Peyer's patch (tissue), 4 donors: ENCODE data around the gene BPI. TPM values are rescaled to one million over a fixed set of nuclear protein-coding genes. Genes with fewer than 3 reads are reported as not detected.

Experiments
- DNase-seq, 3 donors: peaks; one replicate each; pipeline ENCODE4 v3.0.0-alpha.2; 2017 to 2019
- H3K27ac ChIP-seq, 4 donors: fragments of 200-600 bp; sonication (generic); one replicate each; pipeline ENCODE4 v1.5.1; 2016 to 2019
- H3K27me3 ChIP-seq, 2 donors: fragments of 200-600 bp; sonication (generic); one replicate each; pipeline ENCODE4 v1.5.1; 2019
- H3K36me3 ChIP-seq, 3 donors: fragments of 200-600 bp; sonication (generic); one replicate each; pipeline ENCODE4 v1.5.1; 2016 to 2019
- H3K4me1 ChIP-seq, 4 donors: fragments of 200-600 bp; sonication (generic); one replicate each; pipeline ENCODE4 v1.5.1; 2016 to 2019
- H3K4me3 ChIP-seq, 4 donors: fragments of 200-600 bp; sonication (generic); 1 replicate in 3 of 4; 2 replicates in 1 of 4; pipeline ENCODE4 v1.5.1; 2016 to 2019; ENCODE audit warnings: mild to moderate bottlenecking in 1 of 4
- H3K9me3 ChIP-seq, 4 donors: fragments of 200-600 bp; sonication (generic); one replicate each; pipeline ENCODE4 v1.5.1; 2016 to 2019; ENCODE audit warnings: mild to moderate bottlenecking in 1 of 4
- POLR2A ChIP-seq, 2 donors: fragments of 450-650 bp; IDR thresholded peaks; one replicate each; pipeline ENCODE4 v1.5.1; 2017; ENCODE audit warnings: antibody characterized with exemption in 2 of 2, mild to moderate bottlenecking in 2 of 2, moderate library complexity in 2 of 2
- total RNA-seq, 4 donors: library from RNA; depleted of rRNA; stranded (reverse); fragments of >200 nt; gene quantifications; one replicate each; pipeline ENCODE4 v1.1.0, GENCODE V29; 2016
- TF ChIP-seq, protein P1 (sequence below), 6 experiments: fragments of 450-650 bp in 4 of 6; fragments of 200-600 bp in 2 of 6; sonication (generic) in 1 of 6; IDR thresholded peaks; one replicate each; pipeline ENCODE4 v1.5.1; 2017 to 2019; ENCODE audit warnings: antibody characterized with exemption in 6 of 6, mild to moderate bottlenecking in 3 of 6, moderate library complexity in 1 of 6

BPI gene
- total RNA-seq, 4 donors from 2014 or later, result not detected

DNA sequence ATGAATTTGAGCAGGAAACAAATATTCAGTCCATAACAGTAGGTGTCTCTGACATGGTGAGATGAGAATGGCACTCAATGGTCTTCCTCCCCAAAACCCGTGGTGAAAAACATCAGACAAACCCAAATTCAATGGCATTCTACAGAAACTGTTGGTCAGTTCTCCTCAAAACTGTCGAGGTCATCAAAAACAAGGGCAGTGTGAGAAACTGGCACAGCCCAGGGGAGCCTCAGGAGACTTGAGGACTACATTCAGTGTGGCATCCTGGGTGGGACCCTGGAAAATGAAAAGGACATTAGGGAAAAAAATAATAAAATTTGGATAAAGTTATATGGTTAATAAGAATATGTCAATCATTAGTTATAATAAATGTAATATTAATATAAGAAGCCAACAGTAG lies 82.9 kb downstream of the BPI start:
- H3K27ac ChIP-seq, result no peak overlapping the region
- no peak overlapping the region for H3K4me3 ChIP-seq
- H3K4me1 ChIP-seq, result no peaks in the 10 kb centered on the region
- H3K36me3 ChIP-seq, result no peaks in the 10 kb centered on the region
- no peaks in the 10 kb centered on the region for H3K27me3 ChIP-seq
- no peak for DNase-seq
- TF ChIP-seq, protein P1, sequence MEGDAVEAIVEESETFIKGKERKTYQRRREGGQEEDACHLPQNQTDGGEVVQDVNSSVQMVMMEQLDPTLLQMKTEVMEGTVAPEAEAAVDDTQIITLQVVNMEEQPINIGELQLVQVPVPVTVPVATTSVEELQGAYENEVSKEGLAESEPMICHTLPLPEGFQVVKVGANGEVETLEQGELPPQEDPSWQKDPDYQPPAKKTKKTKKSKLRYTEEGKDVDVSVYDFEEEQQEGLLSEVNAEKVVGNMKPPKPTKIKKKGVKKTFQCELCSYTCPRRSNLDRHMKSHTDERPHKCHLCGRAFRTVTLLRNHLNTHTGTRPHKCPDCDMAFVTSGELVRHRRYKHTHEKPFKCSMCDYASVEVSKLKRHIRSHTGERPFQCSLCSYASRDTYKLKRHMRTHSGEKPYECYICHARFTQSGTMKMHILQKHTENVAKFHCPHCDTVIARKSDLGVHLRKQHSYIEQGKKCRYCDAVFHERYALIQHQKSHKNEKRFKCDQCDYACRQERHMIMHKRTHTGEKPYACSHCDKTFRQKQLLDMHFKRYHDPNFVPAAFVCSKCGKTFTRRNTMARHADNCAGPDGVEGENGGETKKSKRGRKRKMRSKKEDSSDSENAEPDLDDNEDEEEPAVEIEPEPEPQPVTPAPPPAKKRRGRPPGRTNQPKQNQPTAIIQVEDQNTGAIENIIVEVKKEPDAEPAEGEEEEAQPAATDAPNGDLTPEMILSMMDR (IDR thresholded peaks at IDR 0.05), result no peak
- no peak for TF ChIP-seq POLR2A (IDR thresholded peaks at IDR 0.05)
- H3K9me3 ChIP-seq, result no peaks in the 10 kb centered on the region

Other genes starting within 250 kb of the BPI start
- 100 to 1,000 TPM in 3 of 4 donors, 10 to 100 TPM in 1; 31.4 to 216 (median 145) TPM for gene TGM2, start 138.9 kb upstream of the BPI start, total RNA-seq
- 1 to 10 TPM in 2 of 4 donors, under 1 TPM in 2; 0.35 to 4.1 (median 2.0) TPM for gene KIAA1755, start 43.4 kb upstream of the BPI start, total RNA-seq
- not detected for gene LBP, start 42.3 kb downstream of the BPI start, total RNA-seq
- 10 to 100 TPM; 19.3 to 54.5 (median 48.3) TPM for gene SNHG17, start 131.2 kb downstream of the BPI start, total RNA-seq
- 10 to 100 TPM; 54.7 to 69.2 (median 61.1) TPM for gene RALGAPB, start 168.7 kb downstream of the BPI start, total RNA-seq